GM21526 (cell line): ENCODE measurements around the gene DHX57.
"Not testable (repeated sequence)": the region's sequence is repeated elsewhere in the genome, so short reads cannot be mapped to it uniquely, and the experiment has no call there.

ENCODE experiments used
- ATAC-seq: cut with Tn5 transposase; IDR thresholded peaks from one replicate; pipeline ENCODE4 v1.9.1; 2021; ENCODE audit warnings: moderate library complexity; ENCODE audit not compliant: unreplicated experiment, low FRiP score

DHX57 gene

GRCh38 chr2:38797953-38798352, 77.8 kb downstream of the DHX57 start:
- no peak for ATAC-seq

GRCh38 chr2:38797250-38797676, 78.5 kb downstream of the DHX57 start:
- no peak for ATAC-seq

- not testable (repeated sequence) for ATAC-seq
Measured at GRCh38 chr2:38795016-38795415, 80.7 kb downstream of the DHX57 start.

- no peak for ATAC-seq
Measured at GRCh38 chr2:38794235-38794946, 81.3 kb downstream of the DHX57 start.

GRCh38 chr2:38793511-38793910, 82.2 kb downstream of the DHX57 start:
- ATAC-seq, result no peak

DNA sequence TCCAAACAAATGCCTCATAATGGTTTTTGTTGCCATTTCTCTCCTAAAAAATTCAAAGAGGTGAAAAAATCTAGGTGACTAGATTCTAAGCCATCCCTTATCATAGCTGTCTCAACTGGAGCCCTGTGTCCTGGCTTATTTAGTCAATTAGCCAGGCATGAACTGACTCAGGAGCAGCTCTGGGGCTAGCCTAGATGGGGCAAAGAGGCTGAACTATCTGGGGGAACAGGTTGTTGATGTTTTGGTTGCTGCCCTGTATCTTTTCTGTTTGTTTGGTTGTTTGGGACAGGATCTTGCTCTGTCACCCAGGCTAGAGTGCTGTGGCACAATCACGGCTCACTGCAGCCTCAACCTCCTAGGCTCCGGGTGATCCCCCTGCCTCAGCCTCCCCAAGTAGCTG, 83.0 kb downstream of the DHX57 start:
- ATAC-seq, result no peak

- not testable (repeated sequence) for ATAC-seq
Measured at GRCh38 chr2:38792321-38792720, 83.4 kb downstream of the DHX57 start.

DNA sequence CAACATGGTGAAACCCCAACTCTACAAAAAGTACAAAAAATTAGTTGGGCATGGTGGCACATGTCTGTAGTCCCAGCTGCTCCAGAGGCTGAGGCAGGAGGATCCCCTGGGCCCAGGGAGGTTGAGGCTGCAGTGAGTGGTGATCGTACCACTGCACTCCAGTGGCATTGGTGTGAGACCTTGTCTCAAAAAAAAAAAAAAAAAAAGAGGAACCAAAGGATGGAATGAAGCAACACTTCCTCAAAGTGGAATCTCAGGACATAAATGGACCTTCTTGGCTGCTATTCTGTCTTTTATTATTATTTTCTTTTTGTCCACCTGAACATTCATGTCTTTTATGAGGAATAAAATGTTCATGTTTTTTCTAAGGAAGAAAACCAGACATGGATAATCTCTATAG, 84.0 kb downstream of the DHX57 start:
- no peak for ATAC-seq

DNA sequence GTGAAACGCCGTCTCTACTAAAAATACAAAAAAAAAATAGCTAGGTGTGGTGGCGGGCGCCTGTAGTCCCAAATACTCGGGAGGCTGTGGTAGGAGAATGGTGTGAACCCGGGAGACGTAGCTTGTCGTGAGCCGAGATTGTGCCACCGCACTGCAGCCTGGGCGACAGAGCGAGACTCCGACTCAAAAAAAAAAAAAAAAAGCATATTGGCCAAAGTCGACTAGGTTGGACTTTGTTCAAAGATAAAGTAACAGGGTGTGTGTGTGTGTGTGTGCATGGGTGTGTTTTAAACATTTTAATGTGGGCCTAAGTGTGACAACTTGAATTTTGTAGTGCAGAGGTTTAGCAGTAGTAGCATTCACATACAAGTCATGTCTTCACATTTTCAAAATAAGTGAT, 86.0 kb downstream of the DHX57 start:
- ATAC-seq, result no peak

- ATAC-seq, result no peak
Measured at GRCh38 chr2:38788306-38788705, 87.4 kb downstream of the DHX57 start.

GRCh38 chr2:38783586-38783985, 92.1 kb downstream of the DHX57 start:
- no peak for ATAC-seq

DNA sequence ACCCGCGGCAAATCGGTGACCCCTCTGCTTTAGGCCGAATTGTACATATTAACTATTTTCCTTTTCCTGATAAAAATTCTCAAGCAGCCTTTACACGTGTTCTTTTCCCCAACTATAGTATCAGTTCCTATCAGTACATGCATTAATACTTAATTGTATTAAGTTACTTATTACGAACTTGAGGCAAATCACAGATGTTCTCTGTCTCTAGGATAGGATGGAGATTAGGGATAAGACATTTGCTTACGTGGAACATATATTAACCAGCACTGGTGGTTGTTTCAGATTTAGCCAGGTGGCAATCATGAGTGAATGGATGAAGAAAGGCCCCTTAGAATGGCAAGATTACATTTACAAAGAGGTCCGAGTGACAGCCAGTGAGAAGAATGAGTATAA, 97.0 kb downstream of the DHX57 start:
- ATAC-seq, result no peak

- ATAC-seq, result no peak
Measured at GRCh38 chr2:38776531-38776930, 99.2 kb downstream of the DHX57 start.

DNA sequence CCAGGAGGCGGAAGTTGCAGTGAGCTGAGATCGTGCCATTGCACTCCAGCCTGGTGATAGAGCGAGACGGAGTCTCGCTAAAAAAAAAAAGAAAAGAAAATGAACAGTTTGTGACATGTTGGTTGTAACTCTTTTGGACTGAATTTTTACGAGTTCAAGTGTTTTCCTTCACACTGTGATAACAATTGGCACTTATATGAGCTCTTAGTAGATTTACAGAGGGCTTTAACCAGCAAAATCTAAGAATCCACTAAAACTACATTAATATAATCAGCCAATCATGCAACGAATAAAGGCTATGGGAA, 99.9 kb downstream of the DHX57 start:
- no peak for ATAC-seq

DNA sequence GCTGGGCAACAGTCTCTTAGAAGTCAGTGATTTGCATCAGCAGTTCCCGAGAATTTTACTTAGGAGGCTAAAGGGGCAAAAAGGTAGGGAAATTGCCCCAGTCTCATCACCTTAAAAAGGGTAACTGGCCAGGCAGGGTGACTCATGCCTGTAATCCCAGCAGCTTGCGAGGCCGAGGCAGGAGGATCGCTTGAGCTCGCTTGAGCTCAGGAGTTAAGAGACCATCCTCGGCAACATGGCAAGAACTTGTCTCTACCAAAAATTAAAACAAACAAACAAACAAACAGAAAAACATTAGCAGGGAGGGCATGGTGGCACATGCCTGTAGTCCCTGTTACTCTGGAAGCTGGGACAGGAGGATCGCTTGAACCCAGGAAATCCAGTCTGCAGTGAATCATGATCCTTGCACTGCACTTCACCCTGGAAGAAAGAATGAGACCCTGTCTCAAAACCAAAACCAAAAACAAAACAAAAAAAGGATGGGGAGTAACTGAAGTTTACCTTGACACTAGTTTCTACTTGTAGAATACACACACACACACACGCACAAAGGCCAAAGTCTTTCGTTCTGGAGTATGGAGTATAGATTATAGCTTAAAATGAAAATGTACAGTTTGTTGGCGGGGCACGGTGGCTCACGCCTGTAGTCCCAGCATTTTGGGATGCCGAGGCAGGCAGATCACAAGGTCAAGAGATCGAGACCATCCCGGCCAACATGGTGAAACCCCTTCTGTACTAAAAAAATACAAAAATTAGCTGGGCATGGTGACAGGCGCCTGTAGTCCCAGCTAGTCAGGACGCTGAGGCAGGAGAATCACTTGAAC, 100.4 kb downstream of the DHX57 start:
- ATAC-seq, result no peak

- ATAC-seq, result no peak
Measured at GRCh38 chr2:38771632-38772031, 104.1 kb downstream of the DHX57 start.

GRCh38 chr2:38765551-38765950, 110.2 kb downstream of the DHX57 start:
- no peak for ATAC-seq

DNA sequence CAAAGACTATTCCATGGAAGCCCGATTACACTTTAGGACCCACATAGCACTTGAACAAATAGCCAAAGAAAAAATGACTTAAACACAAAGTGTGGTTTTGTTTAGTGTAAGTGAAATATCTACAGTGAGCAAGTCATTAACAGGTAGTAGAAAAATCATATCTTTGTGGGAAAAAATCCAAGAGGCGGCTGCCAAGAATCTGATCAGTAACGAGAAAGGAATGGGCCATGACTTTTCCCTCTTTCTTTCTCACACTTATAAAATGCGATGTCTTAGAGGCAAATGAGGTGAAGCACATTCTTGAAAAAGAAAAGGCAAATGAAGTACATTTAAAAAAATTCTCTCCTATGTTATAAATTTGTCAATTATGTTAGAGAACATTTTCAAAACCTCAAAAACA, 110.6 kb downstream of the DHX57 start:
- ATAC-seq, result no peak

DNA sequence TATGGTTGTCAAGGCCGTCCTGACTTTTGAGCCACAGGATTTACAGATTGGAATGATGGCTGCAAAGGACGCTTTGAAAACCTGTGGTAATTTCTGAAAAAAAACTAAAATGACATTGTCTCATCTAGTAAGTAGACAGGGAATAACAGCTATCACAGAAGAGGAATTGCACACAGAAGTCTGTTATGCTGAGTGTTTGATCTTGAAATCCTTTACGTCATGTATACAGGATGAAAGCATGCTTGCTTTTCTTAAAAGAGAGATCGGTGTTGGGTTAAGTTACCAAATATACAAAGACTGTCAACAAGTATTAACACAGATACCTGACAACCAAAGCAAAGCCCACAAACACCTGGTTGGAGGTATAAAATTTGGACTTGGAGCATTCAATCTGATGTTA, 112.0 kb downstream of the DHX57 start:
- ATAC-seq, result no peak

- ATAC-seq, result no peak
Measured at GRCh38 chr2:38763228-38763627, 112.5 kb downstream of the DHX57 start.

DNA sequence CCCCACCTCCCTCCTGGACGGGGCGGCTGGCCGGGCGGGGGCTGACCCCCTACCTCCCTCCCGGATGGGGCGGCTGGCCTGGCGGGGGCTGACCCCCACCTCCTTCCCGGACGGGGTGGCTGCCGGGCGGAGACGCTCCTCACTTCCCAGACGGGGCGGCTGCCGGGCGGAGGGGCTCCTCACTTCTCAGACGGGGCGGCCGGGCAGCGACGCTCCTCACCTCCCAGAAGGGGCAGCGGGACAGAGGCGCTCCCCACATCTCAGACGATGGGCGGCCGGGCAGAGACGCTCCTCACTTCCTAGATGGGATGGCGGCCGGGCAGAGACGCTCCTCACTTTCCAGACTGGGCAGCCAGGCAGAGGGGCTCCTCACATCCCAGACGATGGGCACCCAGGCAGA, 119.8 kb downstream of the DHX57 start:
- ATAC-seq, result not testable (repeated sequence)

- no peak for ATAC-seq
Measured at GRCh38 chr2:38754506-38754905, 121.2 kb downstream of the DHX57 start.
